ENCODE measurements around the gene OSBPL3.

GRCh38 chr7:24964191-24964590, 15.8 kb downstream of the OSBPL3 start:
- TF ChIP-seq CTCF (IDR thresholded peaks at IDR 0.05) (no peak), POLR2A (IDR thresholded peaks at IDR 0.05) (no peak)
